CD4-positive, alpha-beta T cell treated with Interleukin-15 for 1 hour (primary cell): Measurements from ENCODE around the gene TENT5A.

ENCODE experiments used
- DNase-seq: peaks from one replicate; pipeline ENCODE4 v3.0.0-alpha.2; 2020

The TENT5A gene

DNA sequence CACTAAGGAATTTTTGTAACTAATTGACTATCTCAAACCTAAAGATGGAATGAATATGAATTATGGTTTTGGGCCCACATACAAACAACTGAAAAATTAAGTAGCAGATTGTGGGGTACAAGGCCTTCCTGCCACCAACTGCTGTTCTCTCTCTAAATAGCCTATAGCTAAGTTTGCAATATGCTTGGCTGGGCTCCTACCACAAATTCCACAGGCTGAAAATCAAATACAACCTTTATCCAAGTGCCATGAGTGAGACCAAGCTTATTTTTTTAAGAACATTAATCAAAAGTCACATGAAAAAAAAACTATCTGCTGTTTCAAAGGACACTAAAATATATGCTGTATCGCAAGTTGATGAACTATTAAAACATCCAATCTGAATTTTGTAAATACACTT, 52.1 kb downstream of the TENT5A start:
- DNase-seq, result no peak

GRCh38 chr6:81697559-81697958, 54.9 kb downstream of the TENT5A start:
- no peak for DNase-seq

DNA sequence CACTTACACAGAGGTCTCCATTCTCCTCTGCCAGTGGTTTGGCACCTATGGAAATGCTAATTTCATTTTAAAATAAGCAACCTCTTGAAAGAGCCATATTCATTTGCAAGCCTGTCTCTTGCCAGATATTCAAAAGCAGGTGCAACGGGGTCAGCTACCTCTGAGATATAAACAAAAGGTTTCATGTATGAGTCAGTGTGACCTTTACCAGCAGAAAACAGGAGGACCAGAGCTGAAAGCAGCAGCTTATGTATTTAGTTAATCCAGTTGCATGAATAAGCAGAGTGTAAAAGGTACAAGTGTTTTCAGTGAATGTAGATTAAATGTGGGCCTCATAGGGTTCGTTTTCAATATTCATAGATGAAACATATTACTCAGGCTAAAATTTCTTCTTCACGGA, 56.0 kb downstream of the TENT5A start:
- no peak for DNase-seq
